DOHH2 (cell line): Measurements from ENCODE around the gene KCNN1.

Source experiments
- EZH2phosphoT487 ChIP-seq: fragments of 200-600 bp; sonication (generic); IDR thresholded peaks from 2 replicates; pipeline ENCODE4 v1.6.1; 2017; ENCODE audit warnings: borderline replicate concordance, mild to moderate bottlenecking, antibody characterized with exemption, low read length, moderate library complexity, mixed read lengths
- TF ChIP-seq, protein P1 (sequence below): fragments of 200-600 bp; sonication (generic); IDR thresholded peaks from one replicate; pipeline ENCODE4 v1.5.1; 2014; ENCODE audit warnings: antibody characterized with exemption, mild to moderate bottlenecking, low read depth, low read length; ENCODE audit not compliant: poor library complexity, severe bottlenecking

DNA sequence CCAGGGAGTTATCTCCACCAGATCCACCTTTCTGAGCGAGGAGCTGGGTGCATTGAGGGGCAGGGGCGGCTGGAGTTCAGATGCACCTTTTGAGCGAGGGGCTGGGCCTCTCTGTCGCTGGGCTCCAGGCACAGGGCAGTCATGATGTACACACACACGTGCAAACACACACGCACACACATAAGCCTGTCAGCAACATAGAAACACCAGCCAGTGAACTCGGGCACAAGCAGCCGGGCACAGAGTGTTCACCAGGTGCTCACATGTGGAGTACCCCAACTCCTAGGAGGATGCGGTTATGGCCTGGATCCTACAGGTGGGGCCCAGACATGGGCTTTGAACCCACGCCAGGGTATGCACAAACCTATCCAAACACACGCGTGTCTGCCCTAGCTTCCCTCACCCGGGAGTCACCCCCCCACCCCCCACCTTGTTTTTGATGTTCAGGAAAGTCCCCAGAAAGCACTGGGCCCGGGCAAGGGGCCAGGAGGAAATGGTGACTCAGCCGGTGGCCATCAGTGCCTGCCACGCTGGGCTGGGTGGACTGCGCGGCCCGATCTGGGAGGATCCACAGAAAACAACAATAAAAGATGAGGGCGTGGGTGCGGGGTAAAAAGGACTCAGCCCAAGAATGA is 54.3 kb downstream of the KCNN1 start:
- TF ChIP-seq, protein P1, sequence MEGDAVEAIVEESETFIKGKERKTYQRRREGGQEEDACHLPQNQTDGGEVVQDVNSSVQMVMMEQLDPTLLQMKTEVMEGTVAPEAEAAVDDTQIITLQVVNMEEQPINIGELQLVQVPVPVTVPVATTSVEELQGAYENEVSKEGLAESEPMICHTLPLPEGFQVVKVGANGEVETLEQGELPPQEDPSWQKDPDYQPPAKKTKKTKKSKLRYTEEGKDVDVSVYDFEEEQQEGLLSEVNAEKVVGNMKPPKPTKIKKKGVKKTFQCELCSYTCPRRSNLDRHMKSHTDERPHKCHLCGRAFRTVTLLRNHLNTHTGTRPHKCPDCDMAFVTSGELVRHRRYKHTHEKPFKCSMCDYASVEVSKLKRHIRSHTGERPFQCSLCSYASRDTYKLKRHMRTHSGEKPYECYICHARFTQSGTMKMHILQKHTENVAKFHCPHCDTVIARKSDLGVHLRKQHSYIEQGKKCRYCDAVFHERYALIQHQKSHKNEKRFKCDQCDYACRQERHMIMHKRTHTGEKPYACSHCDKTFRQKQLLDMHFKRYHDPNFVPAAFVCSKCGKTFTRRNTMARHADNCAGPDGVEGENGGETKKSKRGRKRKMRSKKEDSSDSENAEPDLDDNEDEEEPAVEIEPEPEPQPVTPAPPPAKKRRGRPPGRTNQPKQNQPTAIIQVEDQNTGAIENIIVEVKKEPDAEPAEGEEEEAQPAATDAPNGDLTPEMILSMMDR = no peak
- no peak for TF ChIP-seq EZH2phosphoT487
